ENCODE data around the gene HTRA1.

DNA sequence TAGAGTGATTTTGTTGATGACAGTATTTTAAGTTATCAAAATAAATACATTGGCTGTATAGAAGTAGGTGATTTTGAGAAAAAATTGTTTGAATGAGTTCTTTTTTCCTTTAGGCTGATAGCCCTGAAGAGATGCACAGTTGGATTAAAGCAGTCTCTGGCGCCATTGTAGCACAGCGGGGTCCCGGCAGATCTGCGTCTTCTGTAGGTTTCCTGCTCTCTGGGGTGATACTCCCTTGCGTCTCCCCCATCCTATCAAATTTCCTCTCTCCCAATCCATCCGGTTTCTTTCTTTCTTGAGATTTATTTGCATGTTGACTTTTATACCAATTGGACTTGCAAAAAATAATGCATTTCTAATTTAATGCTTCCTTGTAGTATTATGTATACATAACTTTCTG lies 34.5 kb upstream of the HTRA1 start:
- TF ChIP-seq, protein P1, sequence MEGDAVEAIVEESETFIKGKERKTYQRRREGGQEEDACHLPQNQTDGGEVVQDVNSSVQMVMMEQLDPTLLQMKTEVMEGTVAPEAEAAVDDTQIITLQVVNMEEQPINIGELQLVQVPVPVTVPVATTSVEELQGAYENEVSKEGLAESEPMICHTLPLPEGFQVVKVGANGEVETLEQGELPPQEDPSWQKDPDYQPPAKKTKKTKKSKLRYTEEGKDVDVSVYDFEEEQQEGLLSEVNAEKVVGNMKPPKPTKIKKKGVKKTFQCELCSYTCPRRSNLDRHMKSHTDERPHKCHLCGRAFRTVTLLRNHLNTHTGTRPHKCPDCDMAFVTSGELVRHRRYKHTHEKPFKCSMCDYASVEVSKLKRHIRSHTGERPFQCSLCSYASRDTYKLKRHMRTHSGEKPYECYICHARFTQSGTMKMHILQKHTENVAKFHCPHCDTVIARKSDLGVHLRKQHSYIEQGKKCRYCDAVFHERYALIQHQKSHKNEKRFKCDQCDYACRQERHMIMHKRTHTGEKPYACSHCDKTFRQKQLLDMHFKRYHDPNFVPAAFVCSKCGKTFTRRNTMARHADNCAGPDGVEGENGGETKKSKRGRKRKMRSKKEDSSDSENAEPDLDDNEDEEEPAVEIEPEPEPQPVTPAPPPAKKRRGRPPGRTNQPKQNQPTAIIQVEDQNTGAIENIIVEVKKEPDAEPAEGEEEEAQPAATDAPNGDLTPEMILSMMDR (IDR thresholded peaks at IDR 0.05 in 2 of 3, conservative IDR thresholded peaks at IDR 0.05 in 1 of 3; ENCODE audit: borderline replicate concordance in 1 of 3, insufficient read depth in 1 of 3, low read depth in 2 of 3, low read length in 2 of 3), result no peak
- no peak for TF ChIP-seq ZNF274 (IDR thresholded peaks at IDR 0.05; ENCODE audit: low read depth, low read length)
- no peak for TF ChIP-seq POLR2AphosphoS5 (IDR thresholded peaks at IDR 0.05; ENCODE audit: low read depth, low read length)
- TF ChIP-seq, protein P2, sequence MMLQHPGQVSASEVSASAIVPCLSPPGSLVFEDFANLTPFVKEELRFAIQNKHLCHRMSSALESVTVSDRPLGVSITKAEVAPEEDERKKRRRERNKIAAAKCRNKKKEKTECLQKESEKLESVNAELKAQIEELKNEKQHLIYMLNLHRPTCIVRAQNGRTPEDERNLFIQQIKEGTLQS (IDR thresholded peaks at IDR 0.05), result no peak
